ENCODE results near the gene MRPL10.

- no peak for TF ChIP-seq CTCF (IDR thresholded peaks at IDR 0.05; ENCODE audit: insufficient read depth, low read length, poor library complexity, severe bottlenecking)
- no peak for TF ChIP-seq EZH2phosphoT487 (conservative IDR thresholded peaks at IDR 0.05; ENCODE audit: low read length)
Measured at GRCh38 chr17:47812146-47812920, 19.0 kb downstream of the MRPL10 start.

All from SU-DHL-6 (cell line).